KMS-11 (cell line): ENCODE data around the gene GOSR2.

Experiments
- H2AFZ ChIP-seq: fragments of 200-600 bp; sonication (generic); 2 replicates; pipeline ENCODE4 v1.6.1; 2016; ENCODE audit warnings: antibody characterized with exemption, mixed run types, low read depth
- H3K27ac ChIP-seq: fragments of 200-600 bp; sonication (generic); 2 replicates; pipeline ENCODE4 v1.6.1; 2016; ENCODE audit warnings: mild to moderate bottlenecking, mixed run types
- H3K27me3 ChIP-seq: fragments of 200-600 bp; sonication (generic); 2 replicates; pipeline ENCODE4 v1.6.1; 2017; ENCODE audit warnings: mild to moderate bottlenecking, low read depth, mixed run types, moderate library complexity; ENCODE audit not compliant: insufficient read depth
- H3K36me3 ChIP-seq: fragments of 200-600 bp; sonication (generic); 2 replicates; pipeline ENCODE4 v1.6.1; 2017; ENCODE audit warnings: mild to moderate bottlenecking, mixed run types; ENCODE audit not compliant: insufficient read depth
- H3K4me1 ChIP-seq: fragments of 200-600 bp; sonication (generic); 2 replicates; pipeline ENCODE4 v1.6.1; 2016; ENCODE audit warnings: mild to moderate bottlenecking, low read depth, mixed run types; ENCODE audit not compliant: poor library complexity, severe bottlenecking
- H3K4me2 ChIP-seq: fragments of 200-600 bp; sonication (generic); 2 replicates; pipeline ENCODE4 v1.7.0; 2016; ENCODE audit warnings: mild to moderate bottlenecking, mixed run types
- H3K4me3 ChIP-seq: fragments of 200-600 bp; sonication (generic); IDR thresholded peaks from 2 replicates; pipeline ENCODE4 v1.6.1; 2017; ENCODE audit warnings: low read depth, low read length, mixed read lengths; ENCODE audit not compliant: insufficient read depth
- H3K79me2 ChIP-seq: fragments of 200-600 bp; sonication (generic); 2 replicates; pipeline ENCODE4 v1.6.1; 2016; ENCODE audit warnings: low read depth, mixed run types; ENCODE audit not compliant: insufficient read depth
- H3K9ac ChIP-seq: fragments of 200-600 bp; sonication (generic); 2 replicates; pipeline ENCODE4 v1.6.1; 2016; ENCODE audit warnings: mild to moderate bottlenecking, mixed run types
- H4K20me1 ChIP-seq: fragments of 200-600 bp; sonication (generic); 2 replicates; pipeline ENCODE4 v1.6.1; 2016; ENCODE audit warnings: mild to moderate bottlenecking, mixed run types; ENCODE audit not compliant: insufficient read depth
- TF ChIP-seq, protein P1 (sequence below): fragments of 200-600 bp; sonication (generic); conservative IDR thresholded peaks from 2 replicates; pipeline ENCODE4 v1.6.1; 2017; ENCODE audit warnings: low read depth, mild to moderate bottlenecking, antibody characterized with exemption, low read length, moderate library complexity, mixed read lengths

Gene GOSR2

DNA sequence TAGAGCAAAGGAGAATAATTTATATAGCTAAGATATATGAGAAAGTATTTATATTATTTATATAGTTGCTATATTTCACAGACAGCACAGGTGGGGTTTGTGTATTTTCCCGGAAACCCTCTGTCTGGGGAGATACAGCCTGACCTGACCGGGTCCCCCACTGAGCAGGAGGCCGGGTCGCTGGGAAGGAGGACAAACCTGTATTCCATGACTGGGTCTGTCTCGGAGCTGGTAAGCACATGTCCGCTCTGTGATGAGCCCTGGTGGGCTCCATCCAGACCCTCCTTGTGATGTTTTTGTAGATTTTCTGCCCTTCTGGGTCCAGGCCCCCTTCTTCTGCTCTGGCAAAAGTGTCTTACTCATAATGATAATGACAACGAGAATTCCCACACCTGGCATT, 43.9 kb upstream of the GOSR2 start:
- no peak overlapping the region for H3K27ac ChIP-seq
- no peaks in the 10 kb centered on the region for H3K79me2 ChIP-seq
- no peaks in the 10 kb centered on the region for H3K27me3 ChIP-seq
- H3K4me1 ChIP-seq: peaks cover 2% of the 10 kb centered on the region
- no peak overlapping the region for H3K9ac ChIP-seq
- no peaks in the 10 kb centered on the region for H3K36me3 ChIP-seq
- no peak overlapping the region for H3K4me3 ChIP-seq
- TF ChIP-seq, protein P1, sequence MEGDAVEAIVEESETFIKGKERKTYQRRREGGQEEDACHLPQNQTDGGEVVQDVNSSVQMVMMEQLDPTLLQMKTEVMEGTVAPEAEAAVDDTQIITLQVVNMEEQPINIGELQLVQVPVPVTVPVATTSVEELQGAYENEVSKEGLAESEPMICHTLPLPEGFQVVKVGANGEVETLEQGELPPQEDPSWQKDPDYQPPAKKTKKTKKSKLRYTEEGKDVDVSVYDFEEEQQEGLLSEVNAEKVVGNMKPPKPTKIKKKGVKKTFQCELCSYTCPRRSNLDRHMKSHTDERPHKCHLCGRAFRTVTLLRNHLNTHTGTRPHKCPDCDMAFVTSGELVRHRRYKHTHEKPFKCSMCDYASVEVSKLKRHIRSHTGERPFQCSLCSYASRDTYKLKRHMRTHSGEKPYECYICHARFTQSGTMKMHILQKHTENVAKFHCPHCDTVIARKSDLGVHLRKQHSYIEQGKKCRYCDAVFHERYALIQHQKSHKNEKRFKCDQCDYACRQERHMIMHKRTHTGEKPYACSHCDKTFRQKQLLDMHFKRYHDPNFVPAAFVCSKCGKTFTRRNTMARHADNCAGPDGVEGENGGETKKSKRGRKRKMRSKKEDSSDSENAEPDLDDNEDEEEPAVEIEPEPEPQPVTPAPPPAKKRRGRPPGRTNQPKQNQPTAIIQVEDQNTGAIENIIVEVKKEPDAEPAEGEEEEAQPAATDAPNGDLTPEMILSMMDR: no peak
- H2AFZ ChIP-seq: no peak overlapping the region
- H4K20me1 ChIP-seq: no peaks in the 10 kb centered on the region
- H3K4me2 ChIP-seq: no peak overlapping the region

DNA sequence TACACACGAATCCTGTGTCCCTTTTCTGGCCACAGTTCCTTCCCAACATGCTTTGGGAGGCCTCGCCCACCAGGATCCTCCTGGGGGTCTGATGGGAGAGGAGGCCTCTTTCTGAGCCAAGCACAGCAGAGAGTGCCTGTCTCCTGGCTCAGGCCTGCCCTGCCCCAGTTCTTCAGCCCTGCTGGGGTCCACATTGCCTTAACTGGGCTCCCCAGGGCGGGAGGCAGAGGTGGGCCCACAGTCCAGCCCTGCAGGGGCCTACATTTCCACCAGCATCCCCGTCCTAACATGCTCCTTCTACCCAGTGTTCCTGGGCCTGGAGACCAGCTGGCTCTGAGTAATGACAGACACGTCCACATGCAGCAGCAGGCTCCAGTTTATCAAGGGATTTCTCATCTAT, 41.9 kb upstream of the GOSR2 start:
- H3K9ac ChIP-seq: no peak overlapping the region
- no peaks in the 10 kb centered on the region for H4K20me1 ChIP-seq
- H3K27me3 ChIP-seq: no peaks in the 10 kb centered on the region
- H3K4me2 ChIP-seq: no peak overlapping the region
- TF ChIP-seq, protein P1: no peak
- no peaks in the 10 kb centered on the region for H3K36me3 ChIP-seq
- no peak overlapping the region for H3K27ac ChIP-seq
- H3K4me3 ChIP-seq: no peak overlapping the region
- H2AFZ ChIP-seq: no peak overlapping the region
- H3K79me2 ChIP-seq: no peaks in the 10 kb centered on the region
- no peaks in the 10 kb centered on the region for H3K4me1 ChIP-seq

DNA sequence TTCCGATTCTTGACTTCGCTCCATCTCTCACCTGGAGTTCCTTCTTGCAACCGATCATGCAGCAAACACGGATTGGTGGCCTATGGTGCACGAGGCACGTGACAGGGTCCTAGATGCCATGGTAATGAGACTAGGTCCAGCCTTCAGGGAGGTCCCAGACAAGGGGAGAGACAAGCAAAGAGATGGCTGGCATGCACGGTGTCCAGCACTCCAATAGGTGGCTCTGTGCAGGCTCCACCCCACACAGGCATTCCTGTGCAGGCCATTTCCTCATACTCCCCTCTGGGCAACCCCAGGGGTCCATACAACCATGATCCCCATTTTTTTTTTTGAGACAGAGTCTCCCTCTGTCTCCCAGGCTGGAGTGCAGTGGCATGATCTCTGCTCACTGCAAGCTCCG, 40.3 kb upstream of the GOSR2 start:
- H3K79me2 ChIP-seq: no peaks in the 10 kb centered on the region
- TF ChIP-seq, protein P1: no peak
- H4K20me1 ChIP-seq: no peaks in the 10 kb centered on the region
- no peak overlapping the region for H3K9ac ChIP-seq
- no peaks in the 10 kb centered on the region for H3K4me1 ChIP-seq
- H3K36me3 ChIP-seq: no peaks in the 10 kb centered on the region
- H3K4me2 ChIP-seq: no peak overlapping the region
- no peak overlapping the region for H2AFZ ChIP-seq
- H3K27ac ChIP-seq: no peak overlapping the region
- no peaks in the 10 kb centered on the region for H3K27me3 ChIP-seq
- no peak overlapping the region for H3K4me3 ChIP-seq

DNA sequence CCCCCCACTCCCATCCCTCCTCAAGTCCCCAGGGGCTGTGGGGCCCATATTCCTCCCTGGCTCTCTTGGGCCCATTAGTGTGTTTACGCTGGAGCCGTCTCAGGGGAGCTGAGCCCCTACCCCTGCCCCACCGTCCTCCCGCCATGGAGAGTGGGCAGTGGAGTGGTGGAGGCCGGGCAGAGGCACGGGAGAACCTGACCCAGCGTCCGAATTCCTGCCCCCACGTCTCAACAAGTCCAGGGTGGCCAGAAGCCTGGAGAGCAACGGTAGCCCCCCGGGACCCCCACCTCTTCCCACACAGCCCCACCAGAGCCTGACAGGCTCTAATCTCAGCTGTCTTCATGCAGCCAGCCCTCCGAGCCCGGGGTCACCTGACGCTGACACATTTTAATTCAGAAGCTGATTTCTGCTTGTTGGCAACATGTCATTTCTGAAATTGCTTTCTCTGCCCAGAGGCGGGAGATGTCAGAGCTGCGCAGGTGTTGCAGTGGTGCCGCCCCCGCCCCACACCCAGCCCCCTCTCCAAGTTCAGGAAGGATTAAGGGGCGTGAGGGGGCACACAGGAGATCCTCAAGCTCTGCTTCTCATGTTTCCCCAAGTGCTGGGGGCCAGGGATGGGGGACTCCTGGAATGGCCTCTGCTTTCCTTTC, 39.0 kb upstream of the GOSR2 start:
- Histone ChIP-seq H3K79me2 (no peaks in the 10 kb centered on the region), H3K4me3 (no peak overlapping the region), H3K4me1 (no peaks in the 10 kb centered on the region), H3K9ac (no peak overlapping the region), H4K20me1 (no peaks in the 10 kb centered on the region), H3K27ac (no peak overlapping the region), H2AFZ (no peak overlapping the region), H3K27me3 (no peaks in the 10 kb centered on the region), H3K4me2 (no peak overlapping the region), H3K36me3 (no peaks in the 10 kb centered on the region)
- TF ChIP-seq, protein P1: no peak
